GM12864 (cell line): Measurements from ENCODE around the gene SH3D19.

Source experiments
- DNase-seq: peaks from one replicate; pipeline ENCODE4 v3.0.0-alpha.2; 2011; ENCODE audit warnings: low read depth
- H3K4me3 ChIP-seq: 2 replicates; pipeline ENCODE4 v1.5.1; 2011; ENCODE audit warnings: mild to moderate bottlenecking, low read depth, low read length, control low read depth
- CTCF ChIP-seq: IDR thresholded peaks from 2 replicates; pipeline ENCODE4 v1.5.1; 2011; ENCODE audit warnings: low read depth, mild to moderate bottlenecking, moderate library complexity, low read length, control low read depth, inconsistent platforms; ENCODE audit errors: missing control alignments

Gene SH3D19

GRCh38 chr4:151207186-151207585 lies 118.2 kb downstream of the SH3D19 start:
- no peak for DNase-seq
- no peak overlapping the region for H3K4me3 ChIP-seq
- TF ChIP-seq CTCF = no peak

GRCh38 chr4:151206241-151207005 lies 119.0 kb downstream of the SH3D19 start:
- H3K4me3 ChIP-seq = no peak overlapping the region
- no peak for DNase-seq
- TF ChIP-seq CTCF = no peak

GRCh38 chr4:151205722-151206121 lies 119.7 kb downstream of the SH3D19 start:
- DNase-seq = no peak
- TF ChIP-seq CTCF = no peak
- no peak overlapping the region for H3K4me3 ChIP-seq

GRCh38 chr4:151204925-151205524 lies 120.4 kb downstream of the SH3D19 start:
- no peak for DNase-seq
- H3K4me3 ChIP-seq = no peak overlapping the region
- TF ChIP-seq CTCF = no peak

GRCh38 chr4:151202851-151203455 lies 122.5 kb downstream of the SH3D19 start:
- H3K4me3 ChIP-seq = no peak overlapping the region
- DNase-seq = no peak
- TF ChIP-seq CTCF = no peak

GRCh38 chr4:151202381-151202780 lies 123.0 kb downstream of the SH3D19 start:
- DNase-seq = no peak
- TF ChIP-seq CTCF = no peak
- H3K4me3 ChIP-seq = no peak overlapping the region
